Mesothelial cell of epicardium (in vitro differentiated cells): ENCODE data around the gene CLEC18A. TPM values are rescaled to one million over a fixed set of nuclear protein-coding genes. Genes with fewer than 3 reads are reported as not detected.
"Not testable (repeated sequence)": the region's sequence is repeated elsewhere in the genome, so short reads cannot be mapped to it uniquely, and the experiment has no call there.

ENCODE experiments used
- DNase-seq, 2 experiments: peaks; one replicate each; pipeline ENCODE4 v3.0.0; 2021; ENCODE audit warnings: low spot score in 2 of 2; ENCODE audit not compliant: unreplicated experiment in 2 of 2
- H3K27ac Mint-ChIP-seq: 2 replicates; pipeline ENCODE4 v1.8.0; 2021; ENCODE audit warnings: mixed read lengths
- H3K27me3 Mint-ChIP-seq: 2 replicates; pipeline ENCODE4 v1.8.0; 2021; ENCODE audit warnings: low read depth, mixed read lengths
- H3K36me3 Mint-ChIP-seq: 2 replicates; pipeline ENCODE4 v1.8.0; 2021; ENCODE audit warnings: mixed read lengths
- H3K4me1 Mint-ChIP-seq: 2 replicates; pipeline ENCODE4 v1.8.0; 2021; ENCODE audit warnings: mixed read lengths
- H3K4me3 Mint-ChIP-seq: 2 replicates; pipeline ENCODE4 v1.8.0; 2021; ENCODE audit warnings: mild to moderate bottlenecking, moderate library complexity, mixed read lengths
- H3K9me3 Mint-ChIP-seq: 2 replicates; pipeline ENCODE4 v1.8.0; 2021; ENCODE audit warnings: mixed read lengths
- total RNA-seq: library from RNA; stranded (reverse); gene quantifications from 3 replicates; pipeline ENCODE4 v1.2.1, GENCODE V29; 2021
- TF ChIP-seq, protein P1 (sequence below): fragments of 200-600 bp; sonication (generic); IDR thresholded peaks from one replicate; pipeline ENCODE4 v1.5.0; 2021; ENCODE audit warnings: antibody characterized with exemption; ENCODE audit not compliant: unreplicated experiment

The CLEC18A gene
- total RNA-seq, 1 donor from 2014 or later: 2.2 TPM

DNA sequence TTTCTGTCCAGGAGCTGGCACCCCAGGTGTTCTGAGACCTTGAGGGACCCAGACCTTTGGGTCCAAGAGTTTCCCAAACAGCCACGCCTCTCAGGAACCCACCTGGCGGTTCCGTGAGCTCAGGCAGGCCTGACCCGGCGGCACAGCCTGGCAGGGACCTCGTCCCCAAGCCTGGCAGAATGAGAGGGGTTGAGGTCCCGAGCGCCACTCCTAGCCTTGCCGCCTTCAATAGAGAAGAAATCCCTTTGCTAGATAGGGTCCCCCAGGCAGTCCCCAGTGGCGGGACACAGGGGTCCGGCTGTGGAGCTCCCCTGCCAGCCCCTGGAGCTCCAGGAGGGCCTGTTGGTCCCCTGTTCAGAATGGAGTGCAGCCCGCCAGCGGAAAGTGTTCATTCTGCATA, 10.5 kb upstream of the CLEC18A start:
- no peaks in the 10 kb centered on the region for H3K9me3 Mint-ChIP-seq
- H3K4me1 Mint-ChIP-seq: peaks cover 6% of the 10 kb centered on the region
- H3K4me3 Mint-ChIP-seq: no peak overlapping the region
- no peak overlapping the region for H3K27ac Mint-ChIP-seq
- no peaks in the 10 kb centered on the region for H3K27me3 Mint-ChIP-seq
- TF ChIP-seq, protein P1, sequence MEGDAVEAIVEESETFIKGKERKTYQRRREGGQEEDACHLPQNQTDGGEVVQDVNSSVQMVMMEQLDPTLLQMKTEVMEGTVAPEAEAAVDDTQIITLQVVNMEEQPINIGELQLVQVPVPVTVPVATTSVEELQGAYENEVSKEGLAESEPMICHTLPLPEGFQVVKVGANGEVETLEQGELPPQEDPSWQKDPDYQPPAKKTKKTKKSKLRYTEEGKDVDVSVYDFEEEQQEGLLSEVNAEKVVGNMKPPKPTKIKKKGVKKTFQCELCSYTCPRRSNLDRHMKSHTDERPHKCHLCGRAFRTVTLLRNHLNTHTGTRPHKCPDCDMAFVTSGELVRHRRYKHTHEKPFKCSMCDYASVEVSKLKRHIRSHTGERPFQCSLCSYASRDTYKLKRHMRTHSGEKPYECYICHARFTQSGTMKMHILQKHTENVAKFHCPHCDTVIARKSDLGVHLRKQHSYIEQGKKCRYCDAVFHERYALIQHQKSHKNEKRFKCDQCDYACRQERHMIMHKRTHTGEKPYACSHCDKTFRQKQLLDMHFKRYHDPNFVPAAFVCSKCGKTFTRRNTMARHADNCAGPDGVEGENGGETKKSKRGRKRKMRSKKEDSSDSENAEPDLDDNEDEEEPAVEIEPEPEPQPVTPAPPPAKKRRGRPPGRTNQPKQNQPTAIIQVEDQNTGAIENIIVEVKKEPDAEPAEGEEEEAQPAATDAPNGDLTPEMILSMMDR: no peak
- DNase-seq: no peak
- H3K36me3 Mint-ChIP-seq: peaks cover 17% of the 10 kb centered on the region

- H3K27ac Mint-ChIP-seq: no peak overlapping the region
Observed at GRCh38 chr16:69941251-69942098, 9.7 kb upstream of the CLEC18A start.

GRCh38 chr16:69942099-69942491, 9.0 kb upstream of the CLEC18A start:
- peaks cover 6% of the 10 kb centered on the region for H3K4me1 Mint-ChIP-seq
- no peak overlapping the region for H3K27ac Mint-ChIP-seq
- TF ChIP-seq, protein P1: no peak
- H3K4me3 Mint-ChIP-seq: no peak overlapping the region
- H3K27me3 Mint-ChIP-seq: no peaks in the 10 kb centered on the region
- H3K36me3 Mint-ChIP-seq: peaks cover 8% of the 10 kb centered on the region
- no peak for DNase-seq
- no peaks in the 10 kb centered on the region for H3K9me3 Mint-ChIP-seq

More at GRCh38 chr16:69941251-69942098, 9.7 kb upstream of the CLEC18A start:
- Mint-ChIP-seq H3K9me3 (no peaks in the 10 kb centered on the region), H3K4me3 (no peak overlapping the region), H3K27me3 (no peaks in the 10 kb centered on the region), H3K4me1 (peaks cover 6% of the 10 kb centered on the region), H3K36me3 (peaks cover 13% of the 10 kb centered on the region)
- no peak for DNase-seq
- TF ChIP-seq, protein P1: no peak

GRCh38 chr16:69942627-69943170, 8.4 kb upstream of the CLEC18A start:
- Mint-ChIP-seq H3K4me3 (no peak overlapping the region), H3K4me1 (peaks cover 6% of the 10 kb centered on the region), H3K27ac (no peak overlapping the region), H3K27me3 (no peaks in the 10 kb centered on the region), H3K9me3 (no peaks in the 10 kb centered on the region), H3K36me3 (peaks cover 2% of the 10 kb centered on the region)
- no peak for DNase-seq
- TF ChIP-seq, protein P1: no peak

DNA sequence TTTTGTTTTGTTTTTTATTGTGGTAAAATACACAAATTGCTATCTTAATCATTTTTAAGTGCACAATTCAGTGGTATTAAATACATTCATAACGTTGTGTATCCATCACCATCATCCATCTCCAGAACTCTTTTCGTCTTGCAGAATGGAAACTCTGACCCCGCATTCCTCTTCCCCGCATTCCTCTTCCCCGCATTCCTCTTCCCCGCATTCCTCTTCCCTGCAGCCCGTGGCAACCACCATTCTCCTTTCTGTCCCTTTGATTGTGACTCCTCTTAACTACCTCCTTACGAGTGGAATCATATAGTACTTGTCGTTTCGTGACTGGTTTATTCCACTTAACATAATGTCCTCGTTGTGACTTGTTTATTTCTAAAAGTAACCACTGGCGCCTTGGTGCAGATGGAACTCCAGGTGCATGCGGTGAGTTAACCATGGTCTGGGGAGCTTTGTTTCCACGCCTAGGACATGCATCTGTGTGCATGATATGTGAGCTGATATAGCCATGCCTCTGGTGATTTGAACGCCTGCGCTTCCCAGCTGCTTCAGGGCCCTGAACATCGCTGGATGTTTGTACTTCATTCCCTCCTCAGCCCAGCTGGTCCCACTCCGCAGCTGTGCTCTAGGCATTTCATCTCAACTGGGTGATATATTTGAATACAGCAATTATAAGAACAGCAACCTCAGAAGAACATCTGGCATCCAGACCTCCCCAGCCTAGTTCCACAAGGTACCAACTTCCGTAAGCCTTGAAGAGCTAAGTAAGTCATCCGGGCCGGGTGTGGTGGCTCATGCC, 7.7 kb upstream of the CLEC18A start:
- H3K36me3 Mint-ChIP-seq, H3K27me3 Mint-ChIP-seq, H3K4me3 Mint-ChIP-seq, DNase-seq, H3K9me3 Mint-ChIP-seq, H3K4me1 Mint-ChIP-seq: not testable (repeated sequence)
- peak overlapping the region; percentile 6 for H3K27ac Mint-ChIP-seq

DNA sequence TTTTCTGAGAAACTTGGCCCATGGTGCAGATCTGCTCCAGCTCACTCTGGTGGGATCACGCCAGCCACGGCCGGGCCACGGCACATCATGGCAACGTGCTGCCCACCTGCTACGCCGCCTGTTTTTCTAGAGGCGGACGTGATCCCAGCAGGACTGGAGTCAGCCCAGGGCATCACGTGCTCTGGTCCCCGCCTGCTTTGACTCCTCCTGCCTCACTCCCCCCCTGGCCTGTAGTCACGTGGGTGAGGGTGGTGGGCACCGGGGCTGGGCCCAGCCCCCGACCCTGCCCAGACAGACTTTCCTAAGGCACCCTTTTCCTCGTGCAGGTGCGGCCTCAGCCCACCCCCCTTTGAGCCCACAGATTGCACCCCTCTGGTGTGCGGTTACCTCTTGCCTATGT, 723 bp upstream of the CLEC18A start:
- H3K4me3 Mint-ChIP-seq, DNase-seq, H3K27me3 Mint-ChIP-seq, H3K27ac Mint-ChIP-seq, H3K36me3 Mint-ChIP-seq, H3K9me3 Mint-ChIP-seq, H3K4me1 Mint-ChIP-seq: not testable (repeated sequence)

DNA sequence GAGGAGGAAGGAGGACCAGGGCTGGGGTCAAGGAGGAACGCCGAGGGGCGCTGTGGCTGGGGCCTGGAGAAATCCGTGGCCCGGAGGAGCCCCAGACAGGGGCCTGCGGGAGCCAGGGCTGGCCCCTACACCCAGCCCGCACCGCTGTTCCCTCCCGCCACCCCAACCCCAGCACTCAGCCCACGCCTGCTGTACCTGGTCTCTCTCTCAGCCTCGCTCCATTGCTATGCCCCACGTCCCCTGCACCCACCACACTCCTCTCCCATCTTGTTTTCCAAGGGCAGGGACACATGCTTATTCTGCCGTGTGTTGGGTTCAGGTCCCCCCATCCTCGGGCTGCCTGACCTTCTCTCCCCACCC, 518 bp downstream of the CLEC18A start:
- DNase-seq, H3K27me3 Mint-ChIP-seq, H3K4me1 Mint-ChIP-seq, H3K4me3 Mint-ChIP-seq, H3K27ac Mint-ChIP-seq, H3K9me3 Mint-ChIP-seq, H3K36me3 Mint-ChIP-seq: not testable (repeated sequence)

GRCh38 chr16:69952116-69952515, 982 bp downstream of the CLEC18A start:
- not testable (repeated sequence) for H3K36me3 Mint-ChIP-seq, DNase-seq, H3K27ac Mint-ChIP-seq, H3K9me3 Mint-ChIP-seq, H3K4me3 Mint-ChIP-seq, H3K27me3 Mint-ChIP-seq, H3K4me1 Mint-ChIP-seq

DNA sequence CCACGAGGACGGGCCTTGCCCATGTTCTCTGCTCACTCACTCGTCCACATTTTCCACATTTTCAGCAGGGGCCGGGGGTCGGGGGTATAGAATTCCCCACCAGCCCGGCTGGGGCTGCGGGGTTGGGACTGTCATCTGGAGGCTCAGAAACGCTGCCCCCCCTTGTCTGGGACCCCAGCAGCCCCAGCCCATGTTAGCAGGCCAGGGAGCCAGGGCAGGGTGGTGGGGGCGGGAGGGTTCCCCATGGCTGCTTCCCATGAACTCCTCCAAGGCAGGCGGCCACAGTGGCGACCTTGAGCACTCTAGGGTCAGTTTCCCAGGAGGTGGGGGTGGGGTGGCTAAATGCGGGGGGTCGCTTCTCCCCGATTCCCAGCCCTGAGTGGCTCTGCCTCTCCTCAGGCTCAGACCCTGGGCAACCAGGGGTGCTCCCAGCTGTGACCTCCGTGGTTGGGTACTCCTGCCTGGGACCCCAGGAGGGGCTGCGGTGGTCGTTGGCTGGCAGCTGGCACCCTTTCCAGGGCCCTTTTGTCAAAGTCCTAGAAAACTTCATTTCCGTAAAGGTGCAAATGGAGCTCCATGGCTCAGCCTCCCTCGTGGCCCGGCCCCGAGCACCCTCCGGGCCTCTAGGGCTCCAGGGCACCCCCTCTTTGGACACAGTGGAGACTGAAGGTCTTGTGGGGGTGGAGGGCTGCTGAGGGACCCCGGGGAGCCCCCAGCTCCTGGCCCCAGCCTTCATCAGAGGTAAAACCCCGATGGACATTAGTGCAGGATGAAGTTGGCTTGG, 1.6 kb downstream of the CLEC18A start:
- not testable (repeated sequence) for H3K4me3 Mint-ChIP-seq, H3K9me3 Mint-ChIP-seq, H3K27me3 Mint-ChIP-seq, H3K36me3 Mint-ChIP-seq, DNase-seq, H3K27ac Mint-ChIP-seq, H3K4me1 Mint-ChIP-seq
